Measurements from ENCODE around the gene KIF2C. TPM values are rescaled to one million over a fixed set of nuclear protein-coding genes. Genes with fewer than 3 reads are reported as not detected.

KIF2C gene
- polyA plus RNA-seq, 1 donor from 2014 or later = 1.5 TPM

Small RNA genes within 50 kb of the gene (small RNA-seq; reads per million reads assigned to genes)
- gene RNU5D-1 (12.1 to 172 (median 35.7) reads per million in 3 experiments), gene RNU5F-1 (0.06 to 9.5 (median 0.33) reads per million in 3 experiments), gene SNORD38A (411 to 628 (median 450) reads per million in 3 experiments), gene SNORD38B (0 reads per million in 3 experiments), gene SNORD46 (26.1 to 126 (median 35.1) reads per million in 3 experiments), gene SNORD55 (0 reads per million in 3 experiments)

Other genes starting within 250 kb of the KIF2C start
- 13.4 and 21.4 TPM in 2 replicates for gene TMEM53, start 65.4 kb upstream of the KIF2C start, polyA plus RNA-seq
- 88.3 and 105 TPM in 2 replicates for gene ARMH1, start 65.1 kb upstream of the KIF2C start, polyA plus RNA-seq
- gene RNU5D-1, start 8.7 kb upstream of the KIF2C start, polyA plus RNA-seq = not detected in 2 replicates
- gene RPS8, start 35.7 kb downstream of the KIF2C start, polyA plus RNA-seq = 2,015 and 2,061 TPM in 2 replicates
- gene BEST4, start 48.3 kb downstream of the KIF2C start, polyA plus RNA-seq = not detected in 2 replicates
- 8.3 and 12.1 TPM in 2 replicates for gene PLK3, start 60.5 kb downstream of the KIF2C start, polyA plus RNA-seq
- gene DYNLT4, start 67.5 kb downstream of the KIF2C start, polyA plus RNA-seq = not detected in 2 replicates
- 0.16 TPM in 1 of 2 replicates, not detected in the other for gene BTBD19, start 68.7 kb downstream of the KIF2C start, polyA plus RNA-seq
- gene PTCH2, start 103.4 kb downstream of the KIF2C start, polyA plus RNA-seq = 0.78 and 1.3 TPM in 2 replicates
- 28.0 and 38.6 TPM in 2 replicates for gene EIF2B3, start 246.8 kb downstream of the KIF2C start, polyA plus RNA-seq

All from neural cell (in vitro differentiated cells).